Adrenal gland (tissue), 5 donors: Measurements from ENCODE around the gene ASXL1.
"Not testable (repeated sequence)": the region's sequence is repeated elsewhere in the genome, so short reads cannot be mapped to it uniquely, and the experiment has no call there.

Source experiments
- CTCF ChIP-seq, 6 experiments: fragments of 450-650 bp in 4 of 6; fragments of 200-600 bp in 2 of 6; sonication (generic) in 1 of 6; IDR thresholded peaks; 1 replicate in 5 of 6; 2 replicates in 1 of 6; pipeline versions ENCODE4 v1.5.1 to v1.8.0; 2016 to 2021; ENCODE audit warnings: antibody characterized with exemption in 6 of 6, mild to moderate bottlenecking in 2 of 6, moderate library complexity in 1 of 6
- POLR2A ChIP-seq, 2 donors: fragments of 450-650 bp; IDR thresholded peaks; one replicate each; pipeline ENCODE4 v1.6.1; 2017; ENCODE audit warnings: antibody characterized with exemption in 2 of 2, mild to moderate bottlenecking in 2 of 2, moderate library complexity in 1 of 2
- donor health status: DM: no; HTN: no; CAD: no.

GRCh38 chr20:32407131-32407750 lies 49.1 kb downstream of the ASXL1 start:
- not testable (repeated sequence) for TF ChIP-seq CTCF, POLR2A (IDR thresholded peaks at IDR 0.05)
